Measurements from ENCODE around the gene USP17L15.
"Not testable (repeated sequence)": the region's sequence is repeated elsewhere in the genome, so short reads cannot be mapped to it uniquely, and the experiment has no call there.

- TF ChIP-seq CREB1 (CRISPR knock-in tag; IDR thresholded peaks at IDR 0.05); ZBTB43 (CRISPR knock-in tag; IDR thresholded peaks at IDR 0.05); CTCF (IDR thresholded peaks at IDR 0.05); MYBL2 (CRISPR knock-in tag; IDR thresholded peaks at IDR 0.05); ZNF121 (CRISPR knock-in tag; IDR thresholded peaks at IDR 0.05); ESRRA (CRISPR knock-in tag; IDR thresholded peaks at IDR 0.05; ENCODE audit: borderline replicate concordance); FOXP1 (CRISPR knock-in tag; IDR thresholded peaks at IDR 0.05; ENCODE audit: borderline replicate concordance); ATF1 (CRISPR knock-in tag; IDR thresholded peaks at IDR 0.05); ZNF423 (CRISPR knock-in tag; IDR thresholded peaks at IDR 0.05); MAX (CRISPR knock-in tag; IDR thresholded peaks at IDR 0.05): not testable (repeated sequence)
Measured at GRCh38 chr4:9253078-9253477, 18.9 kb downstream of the USP17L15 start, which contains the start of gene USP17L19.

Measured in WTC11 (cell line).